Left kidney (tissue), 2 donors: ENCODE results near the gene LIN28B. TPM values are rescaled to one million over a fixed set of nuclear protein-coding genes. Genes with fewer than 3 reads are reported as not detected.
"Not testable (repeated sequence)": the region's sequence is repeated elsewhere in the genome, so short reads cannot be mapped to it uniquely, and the experiment has no call there.

Experiments used
- DNase-seq: peaks from one replicate; pipeline ENCODE4 v3.0.0-alpha.2; 2013
- polyA plus RNA-seq: library from polyadenylated mRNA; unstranded; fragments of 120-200 nt; gene quantifications from one replicate; pipeline ENCODE4 v1.2.1, GENCODE V29; 2013; ENCODE audit not compliant: insufficient read length

Gene LIN28B
- polyA plus RNA-seq, 1 donor: 0.40 TPM

- no peak for DNase-seq
These were observed 778 bp upstream of the LIN28B start for GRCh38 chr6:104955927-104956730.

DNA sequence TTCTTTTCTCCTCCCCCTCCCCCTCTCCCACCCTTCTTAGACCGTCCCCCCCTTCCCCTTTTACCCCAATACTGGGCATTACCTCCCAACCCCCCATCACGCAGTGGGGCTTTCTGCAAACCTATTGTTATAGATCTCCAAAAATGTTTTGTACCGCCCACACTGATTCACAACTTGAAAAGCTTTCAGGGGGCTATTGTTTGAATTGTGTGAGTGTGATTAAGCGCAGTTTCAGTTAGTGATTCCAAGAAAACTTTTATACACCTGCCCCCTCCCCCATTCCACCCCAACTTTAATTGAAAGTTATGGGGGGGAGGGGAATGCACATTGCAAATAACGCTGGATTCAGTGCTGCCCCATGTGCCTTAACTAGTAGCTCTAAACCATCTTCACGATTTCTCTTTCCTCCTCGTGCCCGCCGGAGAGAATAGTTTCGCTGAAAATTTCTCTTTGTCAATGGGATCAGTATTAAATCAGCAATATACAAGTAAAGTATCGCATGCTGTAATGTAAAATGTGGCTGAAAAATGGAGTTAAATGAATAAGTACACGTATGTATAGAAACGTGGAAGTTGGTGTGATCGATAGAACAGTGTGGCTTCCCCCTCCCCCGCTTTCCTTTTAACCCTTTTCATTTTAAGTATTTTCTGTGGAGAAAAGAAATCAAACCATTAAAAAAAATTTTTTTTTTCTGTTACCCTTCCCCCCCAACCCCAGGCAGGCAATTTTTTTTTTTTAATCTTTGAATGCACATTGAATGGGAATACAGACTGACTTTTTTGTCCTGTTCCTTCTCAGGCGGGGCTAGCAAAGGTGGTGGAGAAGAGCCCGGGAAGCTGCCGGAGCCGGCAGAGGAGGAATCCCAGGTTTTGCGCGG is 632 bp downstream of the LIN28B start:
- DNase-seq: no peak

DNA sequence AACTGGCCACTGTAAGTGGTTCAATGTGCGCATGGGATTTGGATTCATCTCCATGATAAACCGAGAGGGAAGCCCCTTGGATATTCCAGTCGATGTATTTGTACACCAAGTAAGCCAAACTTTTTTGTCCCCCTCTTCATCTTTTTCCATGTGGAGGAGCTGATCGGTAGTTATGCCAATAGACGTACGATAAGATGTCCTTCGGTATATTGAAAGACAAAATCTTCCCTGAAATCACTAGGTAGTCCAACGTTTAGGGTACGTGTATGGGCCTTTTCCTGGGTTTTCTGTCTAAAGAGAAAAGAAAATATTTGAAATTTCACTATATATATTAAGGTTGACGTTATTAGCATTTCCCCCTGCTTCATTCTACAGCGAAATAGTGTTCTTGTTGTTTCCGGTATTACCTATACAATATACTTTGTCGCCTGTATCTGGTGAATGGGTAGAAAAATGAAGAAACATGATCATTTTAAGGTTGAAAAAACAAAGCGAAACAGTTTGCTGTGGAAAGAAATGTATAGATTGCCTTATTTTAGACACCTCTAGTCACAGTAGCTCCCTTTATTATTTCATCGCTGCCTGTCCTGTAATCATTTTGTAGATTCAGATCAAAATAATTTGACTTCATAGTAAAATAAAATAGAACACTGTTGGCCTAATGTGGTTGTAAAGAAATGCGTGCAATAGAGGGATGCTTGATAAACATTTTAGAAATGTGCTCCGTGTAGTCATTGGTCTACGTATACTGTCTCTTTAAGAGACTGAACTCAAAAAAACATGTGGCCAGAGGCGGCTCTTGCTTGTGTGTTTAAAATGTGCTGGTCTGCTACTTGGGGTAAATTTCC is 1.5 kb downstream of the LIN28B start:
- DNase-seq: no peak

- no peak for DNase-seq
These were observed 2.3 kb downstream of the LIN28B start for GRCh38 chr6:104959026-104959858.

- no peak for DNase-seq
These were observed 12.2 kb downstream of the LIN28B start for GRCh38 chr6:104969108-104969507.

DNA sequence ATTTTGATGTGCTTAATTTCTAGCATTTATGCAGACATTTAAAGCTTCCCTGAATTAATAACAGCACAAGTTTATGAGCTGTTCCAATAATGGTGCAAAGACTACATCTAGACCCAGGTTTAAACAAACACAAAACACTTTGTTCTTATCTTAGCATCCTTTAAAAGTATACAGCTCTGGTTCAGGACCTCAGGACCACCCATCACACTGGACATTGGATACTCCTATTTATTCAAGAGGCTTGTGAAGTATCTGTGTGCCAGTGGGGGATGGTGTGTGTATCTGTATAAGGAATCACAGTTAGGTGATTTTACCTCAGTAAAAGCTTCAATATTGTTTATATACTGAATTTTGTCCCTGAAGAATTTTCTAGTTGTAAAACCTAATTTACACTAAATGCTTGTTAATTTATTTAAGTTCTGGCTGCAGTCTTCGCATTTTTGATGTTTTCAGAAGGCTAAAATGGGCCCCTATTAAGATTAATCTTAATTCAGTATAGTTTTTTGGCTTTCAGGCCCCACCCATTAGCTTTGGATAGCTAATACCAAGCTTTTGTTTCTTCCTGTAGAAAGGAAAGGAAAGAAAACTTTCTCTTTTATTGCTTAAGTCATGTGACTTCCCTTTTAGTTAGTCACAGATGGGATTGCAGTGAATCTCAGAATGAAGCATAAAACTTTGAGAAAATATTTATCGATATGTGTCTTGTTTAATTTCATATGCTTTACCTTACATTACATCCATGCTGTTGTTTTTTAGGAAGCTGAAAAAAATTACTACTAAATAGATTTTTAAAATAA is 13.1 kb downstream of the LIN28B start:
- DNase-seq: no peak

DNA sequence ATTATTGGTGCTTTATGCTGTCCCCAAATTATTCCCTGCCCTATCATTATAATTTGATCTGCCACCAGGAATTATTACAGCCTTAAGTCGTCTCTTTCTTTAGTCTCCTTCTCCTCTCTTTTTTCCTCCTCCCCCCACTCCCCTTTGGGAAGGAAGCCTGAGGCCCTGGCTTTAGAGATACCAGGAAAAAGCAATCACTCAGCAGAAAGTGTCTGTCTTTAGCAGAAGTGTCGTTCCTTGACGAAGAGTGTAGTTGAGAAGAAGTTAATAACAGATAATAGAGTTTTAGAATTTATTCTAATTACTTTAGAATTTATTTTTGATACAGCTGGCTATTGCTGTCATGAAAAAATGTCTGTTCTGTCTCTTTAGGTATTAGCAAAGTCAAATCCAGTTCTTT is 16.5 kb downstream of the LIN28B start:
- DNase-seq: no peak

GRCh38 chr6:104983296-104983695 is 26.4 kb downstream of the LIN28B start:
- no peak for DNase-seq

DNA sequence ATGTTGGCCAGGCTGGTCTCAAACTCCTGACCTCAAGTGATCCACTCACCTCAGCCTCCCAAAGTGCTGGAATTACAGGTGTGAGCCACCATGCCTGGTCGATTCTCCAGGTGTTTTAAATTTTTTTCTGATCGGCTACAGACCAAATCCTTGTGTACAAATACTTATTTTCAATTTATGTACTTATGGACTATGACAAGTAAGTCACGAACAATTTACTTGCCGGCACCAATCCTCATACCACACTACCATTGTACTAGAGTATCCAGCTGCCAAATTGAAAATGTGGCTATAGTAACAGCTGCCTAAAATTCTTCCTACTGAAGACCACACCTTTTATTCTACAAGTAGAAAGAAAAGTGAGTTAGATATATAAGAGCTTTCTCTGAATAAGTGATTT is 26.9 kb downstream of the LIN28B start:
- no peak for DNase-seq

- no peak for DNase-seq
These were observed 27.9 kb downstream of the LIN28B start for GRCh38 chr6:104984831-104985230.

DNA sequence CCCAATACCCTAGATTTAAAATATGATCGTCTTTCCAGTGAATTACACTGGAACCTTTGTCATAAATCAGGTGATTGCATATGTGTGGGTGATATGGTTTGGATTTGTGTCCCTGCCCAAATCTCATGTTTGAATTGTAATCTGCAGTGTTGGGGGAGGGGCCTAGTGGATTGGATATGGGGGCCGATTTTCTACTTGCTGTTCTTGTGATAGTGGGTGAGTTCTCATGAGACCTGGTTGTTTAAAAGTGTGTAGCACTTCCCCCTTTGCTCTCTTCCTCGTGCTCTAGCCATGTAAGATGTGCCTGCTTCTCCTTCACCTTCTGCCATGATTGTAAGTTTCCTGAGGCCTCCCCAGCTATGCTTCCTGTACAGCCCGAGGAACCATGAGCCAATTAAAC is 29.0 kb downstream of the LIN28B start:
- not testable (repeated sequence) for DNase-seq

- no peak for DNase-seq
These were observed 29.7 kb downstream of the LIN28B start for GRCh38 chr6:104986625-104987024.

DNA sequence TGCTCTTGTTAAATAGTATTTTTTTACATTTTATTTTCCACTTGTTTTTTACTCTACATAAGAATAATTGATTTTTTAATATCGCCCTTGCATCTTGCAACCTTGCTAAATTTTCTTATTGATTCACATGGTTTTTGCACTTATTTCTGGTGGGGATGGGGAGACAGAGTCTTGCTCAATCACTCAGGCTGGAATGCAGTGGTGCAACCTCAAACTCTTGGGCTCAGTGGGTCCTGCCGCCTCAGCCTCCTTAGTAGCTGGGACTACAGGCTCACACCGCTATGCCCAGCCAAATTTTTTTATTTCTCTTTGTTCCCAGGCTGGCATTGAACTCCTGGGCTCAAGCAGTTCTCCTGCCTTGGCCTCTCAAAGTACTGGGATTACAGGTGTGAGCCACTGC is 30.3 kb downstream of the LIN28B start:
- no peak for DNase-seq

DNA sequence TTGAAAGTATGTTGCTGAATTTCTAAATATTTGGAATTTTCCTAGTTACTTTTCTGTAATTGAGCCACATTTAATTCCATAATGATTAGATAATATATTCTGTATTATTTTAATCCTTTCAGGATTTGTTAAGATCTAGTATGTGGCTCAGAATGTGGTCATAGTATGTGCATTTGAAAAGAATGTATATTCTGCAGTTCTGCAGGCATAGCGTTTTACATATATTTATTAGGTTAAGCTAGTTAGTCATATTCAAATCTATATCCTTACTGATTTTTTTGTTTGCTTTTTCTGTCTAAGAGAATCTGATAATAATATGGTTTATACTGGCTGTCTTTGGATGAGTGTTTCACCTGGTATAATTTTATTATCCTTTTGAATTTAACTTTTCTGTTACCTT is 33.2 kb downstream of the LIN28B start:
- DNase-seq: no peak

DNA sequence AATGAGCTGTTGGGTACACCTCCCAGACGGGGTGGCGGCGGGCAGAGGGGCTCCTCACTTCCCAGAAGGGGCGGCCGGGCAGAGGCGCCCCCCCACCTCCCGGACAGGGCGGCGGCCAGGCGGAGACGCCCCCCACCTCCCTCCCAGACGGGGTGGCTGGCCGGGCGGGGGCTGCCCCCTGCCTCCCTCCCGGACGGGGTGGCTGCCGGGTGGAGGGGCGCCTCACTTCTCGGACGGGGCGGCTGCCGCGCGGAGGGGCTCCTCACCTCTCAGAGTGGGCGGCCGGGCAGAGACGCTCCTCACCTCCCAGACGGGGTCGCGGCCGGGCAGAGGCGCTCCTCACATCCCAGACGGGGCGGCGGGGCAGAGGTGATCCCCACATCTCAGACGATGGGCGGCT is 34.2 kb downstream of the LIN28B start:
- not testable (repeated sequence) for DNase-seq

- DNase-seq: not testable (repeated sequence)
These were observed 36.7 kb downstream of the LIN28B start for GRCh38 chr6:104993576-104993975.

DNA sequence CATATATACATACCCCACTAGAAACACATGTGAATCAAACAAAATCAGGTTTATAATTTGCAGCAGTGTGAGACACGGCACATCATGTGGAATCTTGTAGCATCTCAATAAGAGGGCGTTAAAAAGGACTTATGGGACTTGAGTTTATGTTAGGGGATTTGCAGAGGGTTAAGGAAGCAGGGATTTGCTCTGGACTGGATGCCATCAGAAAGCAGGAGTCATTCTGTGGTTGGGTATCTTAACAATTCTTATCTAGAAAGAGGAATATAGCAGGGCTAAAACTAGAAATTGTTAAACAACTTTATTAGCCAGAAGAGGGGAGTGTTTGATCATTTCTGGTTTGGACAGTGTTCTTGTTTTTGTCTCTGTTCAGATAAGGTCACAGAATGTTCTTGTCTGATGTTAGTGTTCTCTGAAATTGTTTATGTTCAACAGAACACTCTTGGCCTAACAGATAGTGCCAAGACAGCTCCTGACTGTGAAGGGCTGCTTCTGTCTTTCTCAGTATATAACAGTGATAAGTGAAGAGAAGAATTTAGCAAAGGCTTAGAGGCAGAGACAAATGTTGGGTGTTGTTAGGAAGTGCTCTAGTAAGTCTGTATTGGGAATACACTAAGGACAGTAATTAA is 39.2 kb downstream of the LIN28B start:
- no peak for DNase-seq

DNA sequence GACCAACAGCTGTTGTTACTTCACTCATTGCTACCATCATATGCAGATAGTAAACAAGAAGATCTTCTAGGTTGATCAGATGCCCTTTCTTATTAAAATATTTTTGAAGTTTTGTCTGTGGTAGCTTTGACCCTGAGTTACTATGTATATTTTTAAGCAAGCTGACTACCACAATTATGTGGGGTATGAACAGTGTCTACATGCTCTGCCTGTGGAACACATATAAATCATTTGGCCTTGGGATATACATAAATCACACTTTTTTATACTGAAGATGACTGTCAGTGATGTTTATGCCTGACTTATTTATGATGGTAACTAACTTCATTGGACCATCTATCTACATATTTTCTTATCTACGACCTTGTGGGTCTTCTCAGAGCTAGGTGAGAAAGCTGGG is 44.2 kb downstream of the LIN28B start:
- no peak for DNase-seq

DNA sequence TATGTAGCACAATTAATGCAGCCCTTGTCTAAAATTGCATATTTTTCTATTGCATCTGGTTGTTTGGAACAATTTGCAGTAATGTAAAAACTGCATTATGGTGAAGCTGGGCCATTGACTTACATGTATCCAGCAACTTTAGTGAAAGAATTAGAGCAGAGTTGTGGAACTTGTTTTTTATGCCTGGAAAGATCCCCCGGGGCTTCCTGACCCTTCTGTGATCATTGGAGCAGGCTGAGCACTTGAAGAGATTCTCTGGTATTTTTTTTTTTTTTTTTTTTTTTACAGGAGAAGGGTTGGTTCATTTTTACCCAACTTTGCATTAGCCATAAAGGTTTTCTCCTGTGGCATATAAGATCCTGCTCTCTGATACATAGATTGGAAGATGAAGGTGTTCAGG is 45.0 kb downstream of the LIN28B start:
- DNase-seq: peak; percentile 37

DNA sequence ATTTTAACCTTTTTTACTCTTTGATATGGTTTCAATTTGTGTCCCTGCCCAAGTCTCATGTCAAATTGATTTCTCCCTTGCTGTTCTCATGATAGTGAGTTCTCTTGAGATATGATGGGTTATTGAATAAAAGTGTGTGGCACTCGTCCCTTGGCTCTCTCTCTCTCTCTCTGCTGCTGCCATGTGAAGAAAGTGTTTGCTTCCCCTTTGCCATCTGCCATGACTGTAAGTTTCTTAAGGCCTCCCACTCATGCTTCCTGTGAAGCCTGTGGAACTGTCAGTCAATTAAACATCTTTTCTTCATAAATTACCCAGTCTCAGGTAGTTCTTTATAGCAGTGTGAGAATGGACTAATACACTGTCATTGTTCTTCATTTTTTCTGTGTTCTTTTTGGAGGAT is 48.5 kb downstream of the LIN28B start:
- DNase-seq: no peak
